Activated naive CD4-positive, alpha-beta T cell treated with anti-CD3 and anti-CD28 coated beads, Interleukin-2, amount 50 U/mL, for 24 hours (primary cell): ENCODE data around the gene UBAP1.
"Not testable (repeated sequence)": the region's sequence is repeated elsewhere in the genome, so short reads cannot be mapped to it uniquely, and the experiment has no call there.

Source experiments
- H3K27ac Mint-ChIP-seq: one replicate; pipeline ENCODE4 v1.8.0; 2021; ENCODE audit warnings: mild to moderate bottlenecking, mixed read lengths
- H3K27me3 Mint-ChIP-seq: one replicate; pipeline ENCODE4 v1.8.0; 2021; ENCODE audit warnings: mixed read lengths
- H3K36me3 Mint-ChIP-seq: one replicate; pipeline ENCODE4 v1.8.0; 2021; ENCODE audit warnings: mixed read lengths
- H3K4me1 Mint-ChIP-seq: one replicate; pipeline ENCODE4 v1.8.0; 2021; ENCODE audit warnings: mixed read lengths
- H3K4me3 Mint-ChIP-seq: one replicate; pipeline ENCODE4 v1.8.0; 2021; ENCODE audit warnings: mild to moderate bottlenecking, mixed read lengths
- H3K9me3 Mint-ChIP-seq: one replicate; pipeline ENCODE4 v1.8.0; 2021; ENCODE audit warnings: mixed read lengths

UBAP1 gene

DNA sequence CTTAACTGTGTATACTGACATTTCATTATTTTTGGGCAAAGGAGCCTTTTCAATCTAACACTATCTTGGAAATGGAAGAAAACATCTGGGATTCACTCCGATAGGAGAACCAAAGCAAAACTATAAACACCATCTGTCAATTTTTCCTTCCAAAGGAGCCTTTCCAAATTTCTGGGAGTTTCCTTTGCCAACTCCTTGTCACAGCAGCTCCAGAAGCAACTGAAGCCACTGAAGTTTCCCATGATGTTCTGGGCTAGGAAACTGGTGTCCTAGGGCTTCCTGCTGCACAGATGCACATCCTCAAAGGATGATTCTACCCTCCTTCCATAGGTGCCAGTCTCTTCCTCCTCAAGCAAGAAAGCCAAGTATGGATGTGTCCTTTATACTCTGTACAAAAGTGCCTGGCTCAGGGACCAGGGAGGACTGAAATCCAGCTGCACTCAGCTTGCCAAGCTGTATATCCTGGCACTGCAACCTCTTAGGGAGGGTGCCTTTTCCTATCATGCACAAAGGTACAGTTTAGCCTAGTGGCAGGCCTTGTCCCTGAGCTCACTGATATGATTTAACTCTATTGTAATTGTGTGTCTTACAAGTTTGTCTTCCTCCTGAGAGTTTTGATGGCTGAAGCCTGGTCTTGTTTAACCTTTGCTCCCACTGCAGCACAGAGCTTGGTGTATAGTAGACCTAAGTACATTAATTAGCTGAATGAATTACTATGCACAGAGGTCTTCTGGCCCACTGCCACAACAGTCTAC is 8.4 kb upstream of the UBAP1 start:
- no peaks in the 10 kb centered on the region for H3K36me3 Mint-ChIP-seq
- H3K4me1 Mint-ChIP-seq, result peaks cover 11% of the 10 kb centered on the region
- no peak overlapping the region for H3K4me3 Mint-ChIP-seq
- no peaks in the 10 kb centered on the region for H3K9me3 Mint-ChIP-seq
- no peaks in the 10 kb centered on the region for H3K27me3 Mint-ChIP-seq
- no peak overlapping the region for H3K27ac Mint-ChIP-seq

DNA sequence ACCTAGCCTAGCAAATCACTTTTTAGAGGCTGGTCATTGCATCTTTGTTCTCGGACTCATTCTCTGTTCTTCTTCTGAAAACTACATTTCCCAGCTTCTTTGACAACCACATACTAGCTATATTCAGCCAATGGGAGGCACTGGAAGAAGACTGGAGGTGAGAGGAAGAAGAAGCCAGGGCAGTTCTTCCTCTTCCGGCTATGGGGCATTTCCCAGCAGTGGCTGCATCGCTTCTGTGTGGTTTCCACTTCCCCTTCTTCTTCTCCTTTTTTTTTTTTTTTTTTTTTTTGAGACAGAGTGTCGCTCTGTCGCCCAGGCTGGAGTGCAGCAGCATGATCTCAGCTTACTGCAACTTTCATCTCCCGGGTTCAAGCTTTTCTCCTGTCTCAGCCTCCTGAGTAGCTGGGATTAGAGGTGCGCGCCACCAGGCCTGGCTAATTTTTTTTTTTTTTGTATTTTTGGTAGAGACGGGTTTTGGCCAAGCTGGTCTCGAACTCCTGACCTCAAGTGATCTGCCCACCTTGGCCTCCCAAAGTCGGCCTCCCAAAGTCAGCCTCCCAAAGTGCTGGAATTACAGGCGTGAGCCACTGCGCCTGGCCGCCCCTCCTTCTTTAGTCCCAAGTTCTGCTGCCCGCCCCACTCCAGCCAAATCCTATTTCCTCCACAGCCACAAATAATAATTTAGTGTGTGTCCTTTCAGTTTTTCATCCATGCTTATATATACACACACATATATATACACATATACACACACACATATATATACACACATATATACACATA is 6.9 kb upstream of the UBAP1 start:
- H3K27ac Mint-ChIP-seq, result peak overlapping the region; percentile 83
- H3K4me1 Mint-ChIP-seq, result peaks cover 14% of the 10 kb centered on the region
- H3K9me3 Mint-ChIP-seq, result no peaks in the 10 kb centered on the region
- no peaks in the 10 kb centered on the region for H3K27me3 Mint-ChIP-seq
- H3K4me3 Mint-ChIP-seq, result peak overlapping the region; percentile 78
- no peaks in the 10 kb centered on the region for H3K36me3 Mint-ChIP-seq

DNA sequence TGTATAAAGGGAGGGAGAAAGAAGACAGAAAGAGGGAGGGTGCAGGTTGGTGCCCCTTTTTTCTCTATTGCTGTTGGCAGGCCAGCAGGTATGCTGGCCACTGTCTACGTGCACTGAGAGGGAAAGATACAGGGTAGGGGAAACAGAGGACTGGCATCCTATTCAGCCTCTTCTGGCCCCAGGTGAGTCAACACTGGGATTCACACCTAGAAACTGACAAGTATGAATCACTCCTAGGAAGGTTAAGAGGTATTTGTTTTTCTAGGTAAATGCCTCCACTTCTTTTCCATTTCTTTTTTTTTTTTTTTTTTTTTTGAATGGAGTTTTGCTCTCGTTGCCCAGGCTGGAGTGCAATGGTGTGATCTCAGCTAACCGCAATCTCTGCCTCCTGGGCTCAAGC is 2.8 kb upstream of the UBAP1 start:
- no peaks in the 10 kb centered on the region for H3K27me3 Mint-ChIP-seq
- H3K27ac Mint-ChIP-seq, result peak overlapping the region; percentile 27
- H3K4me3 Mint-ChIP-seq, result no peak overlapping the region
- H3K9me3 Mint-ChIP-seq, result no peaks in the 10 kb centered on the region
- H3K36me3 Mint-ChIP-seq, result no peaks in the 10 kb centered on the region
- H3K4me1 Mint-ChIP-seq, result peaks cover 19% of the 10 kb centered on the region

DNA sequence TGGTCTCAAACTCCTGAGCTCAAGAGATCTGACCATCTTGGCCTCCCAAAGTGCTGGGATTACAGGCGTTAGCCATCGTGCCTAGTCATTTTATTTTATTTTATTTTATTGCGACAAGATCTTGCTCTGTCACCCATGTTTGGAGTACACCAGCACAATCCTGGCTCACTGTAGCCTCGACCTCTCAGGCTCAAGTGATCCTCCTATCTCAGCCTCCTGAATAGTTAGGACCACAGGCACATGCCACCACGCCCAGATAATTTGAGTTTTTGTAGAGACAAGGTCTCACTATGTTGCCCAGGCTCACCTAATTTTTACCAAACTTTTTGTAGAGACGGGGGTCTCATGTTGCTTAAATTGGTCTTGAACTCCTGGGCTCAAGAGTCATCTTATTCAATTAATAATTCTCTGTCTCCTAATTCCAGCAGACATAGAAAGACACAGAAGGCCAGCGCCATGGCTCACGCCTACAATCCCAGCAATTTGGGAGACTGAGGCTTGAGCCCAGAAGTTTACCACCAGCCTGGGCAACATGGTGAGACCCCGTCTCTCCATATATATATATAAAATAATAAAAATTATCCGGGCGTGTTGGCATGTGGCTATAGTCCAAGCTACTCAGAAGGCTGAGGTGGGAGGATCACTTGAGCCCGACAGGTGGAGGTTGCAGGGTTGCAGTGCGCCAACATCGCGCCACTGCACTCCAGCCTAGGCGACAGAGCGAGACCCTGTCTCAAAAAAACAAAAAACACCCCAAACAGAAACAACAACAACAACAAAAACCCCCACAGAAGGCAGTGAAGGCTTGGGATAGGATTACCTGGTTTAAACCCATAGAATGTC is 1.0 kb upstream of the UBAP1 start:
- Mint-ChIP-seq H3K4me3 (peak overlapping the region; percentile 89), H3K27ac (peak overlapping the region; percentile 96), H3K36me3 (no peaks in the 10 kb centered on the region), H3K4me1 (peaks cover 15% of the 10 kb centered on the region), H3K9me3 (no peaks in the 10 kb centered on the region), H3K27me3 (no peaks in the 10 kb centered on the region)

- H3K9me3 Mint-ChIP-seq, result no peaks in the 10 kb centered on the region
- no peaks in the 10 kb centered on the region for H3K27me3 Mint-ChIP-seq
- peaks cover 2% of the 10 kb centered on the region for H3K36me3 Mint-ChIP-seq
- peak overlapping the region; percentile 89 for H3K4me3 Mint-ChIP-seq
- H3K4me1 Mint-ChIP-seq, result peaks cover 19% of the 10 kb centered on the region
- H3K27ac Mint-ChIP-seq, result peak overlapping the region; percentile 98
Observed at GRCh38 chr9:34179213-34180136, 632 bp downstream of the UBAP1 start.

GRCh38 chr9:34185778-34186551 is 7.1 kb downstream of the UBAP1 start:
- Mint-ChIP-seq H3K4me1 (peaks cover 57% of the 10 kb centered on the region), H3K27me3 (no peaks in the 10 kb centered on the region), H3K27ac (no peak overlapping the region), H3K4me3 (peak overlapping the region; percentile 33), H3K9me3 (no peaks in the 10 kb centered on the region), H3K36me3 (peaks cover 2% of the 10 kb centered on the region)

GRCh38 chr9:34187891-34188240 is 9.0 kb downstream of the UBAP1 start:
- Mint-ChIP-seq H3K9me3 (no peaks in the 10 kb centered on the region), H3K27me3 (no peaks in the 10 kb centered on the region)

DNA sequence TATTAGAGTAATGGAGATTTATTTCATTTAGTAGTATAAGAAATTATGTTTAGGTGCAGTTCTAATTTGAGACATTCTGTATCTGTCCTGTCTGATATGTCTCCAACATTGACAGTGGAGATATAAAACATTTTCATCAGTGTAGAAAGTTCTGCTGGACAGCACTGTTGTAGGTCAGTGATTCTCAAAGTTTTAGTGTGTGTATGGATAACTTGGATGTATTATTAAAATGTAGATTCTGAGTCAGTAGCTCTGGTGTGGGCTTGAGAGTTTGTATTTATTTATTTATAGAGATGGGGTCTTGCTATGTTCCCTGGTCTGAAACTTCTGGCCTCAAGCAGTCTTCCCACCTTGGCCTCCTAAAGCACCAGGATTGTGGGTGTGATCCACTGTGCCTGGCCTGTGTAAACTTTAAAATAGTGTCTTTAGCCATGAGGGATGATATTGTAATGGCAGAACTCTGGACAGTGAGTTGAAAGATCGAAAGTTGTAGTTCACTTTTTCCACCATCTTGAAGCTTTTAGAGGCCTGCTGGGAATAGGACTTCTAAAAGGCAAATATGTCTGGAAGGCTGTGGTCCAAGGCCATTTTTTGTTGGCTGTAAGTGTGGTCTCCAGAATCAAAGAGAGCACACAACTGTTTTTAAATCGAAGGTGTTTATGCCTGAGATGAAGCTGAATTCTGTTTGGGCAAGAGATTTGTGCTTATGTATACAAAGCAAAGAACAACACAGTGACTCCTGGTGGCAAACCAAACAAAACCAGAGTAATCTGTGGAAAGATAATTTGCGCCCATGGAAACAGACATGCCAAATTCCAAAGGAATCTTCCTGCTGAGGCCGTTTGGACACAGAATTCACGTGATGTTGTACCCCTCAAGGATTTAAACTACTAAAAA is 12.4 kb downstream of the UBAP1 start:
- Mint-ChIP-seq H3K9me3 (no peaks in the 10 kb centered on the region), H3K27me3 (no peaks in the 10 kb centered on the region), H3K27ac (peak overlapping the region; percentile 53), H3K36me3 (peaks cover 5% of the 10 kb centered on the region), H3K4me1 (peaks cover 69% of the 10 kb centered on the region), H3K4me3 (no peak overlapping the region)

More at GRCh38 chr9:34187891-34188240, 9.0 kb downstream of the UBAP1 start:
- Mint-ChIP-seq H3K27ac (peak overlapping the region; percentile 55), H3K36me3 (peaks cover 2% of the 10 kb centered on the region), H3K4me1 (peaks cover 66% of the 10 kb centered on the region), H3K4me3 (peak overlapping the region; percentile 43)

DNA sequence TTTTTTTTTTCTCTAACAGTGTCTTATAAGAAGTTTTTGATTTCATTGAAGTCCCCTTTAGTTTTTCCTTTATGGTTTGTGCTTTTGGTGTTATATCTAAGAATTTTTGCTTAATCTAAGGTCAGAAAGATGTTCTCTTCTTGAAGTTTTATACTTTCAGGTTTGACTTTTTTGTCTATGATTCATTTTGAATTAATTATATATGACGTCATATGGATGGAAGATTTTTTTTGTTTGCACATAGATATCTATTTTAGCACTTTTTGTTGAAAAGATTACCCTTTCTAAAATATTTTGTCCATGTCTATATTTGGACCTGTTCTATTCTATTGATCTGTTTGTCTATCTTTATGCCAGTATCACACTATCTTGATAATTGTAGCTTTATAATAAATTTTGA is 16.3 kb downstream of the UBAP1 start:
- Mint-ChIP-seq H3K27me3 (no peaks in the 10 kb centered on the region), H3K4me3 (no peak overlapping the region), H3K27ac (peak overlapping the region; percentile 79), H3K9me3 (no peaks in the 10 kb centered on the region), H3K36me3 (peaks cover 8% of the 10 kb centered on the region), H3K4me1 (peaks cover 63% of the 10 kb centered on the region)

DNA sequence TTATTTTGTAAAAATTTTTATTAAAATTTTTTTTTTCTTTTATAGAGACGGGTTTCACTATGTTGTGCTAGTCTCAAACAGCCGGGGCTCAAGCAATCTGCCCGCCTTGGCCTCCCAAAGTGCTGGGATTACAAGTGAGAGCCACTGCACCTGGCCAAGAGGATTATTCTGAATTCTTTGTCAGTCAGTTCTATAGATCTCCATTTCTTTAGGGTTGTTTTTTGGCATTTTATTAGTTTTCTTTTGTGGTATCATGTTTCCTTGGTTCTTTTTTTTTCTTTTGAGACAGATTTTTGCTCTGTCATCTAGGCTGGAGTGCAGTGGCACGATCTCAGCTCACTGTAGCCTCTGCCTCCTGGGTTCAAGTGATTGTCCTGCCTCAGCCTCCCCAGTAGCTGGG is 18.4 kb downstream of the UBAP1 start:
- H3K4me3 Mint-ChIP-seq, result not testable (repeated sequence)
- Mint-ChIP-seq H3K36me3 (peaks cover 11% of the 10 kb centered on the region), H3K4me1 (peaks cover 59% of the 10 kb centered on the region)

GRCh38 chr9:34197756-34198711 is 19.2 kb downstream of the UBAP1 start:
- no peak overlapping the region for H3K4me3 Mint-ChIP-seq
- no peaks in the 10 kb centered on the region for H3K9me3 Mint-ChIP-seq
- H3K4me1 Mint-ChIP-seq, result peaks cover 60% of the 10 kb centered on the region
- no peak overlapping the region for H3K27ac Mint-ChIP-seq
- peaks cover 11% of the 10 kb centered on the region for H3K36me3 Mint-ChIP-seq
- no peaks in the 10 kb centered on the region for H3K27me3 Mint-ChIP-seq

More for the DNA sequence above, 18.4 kb downstream of the UBAP1 start:
- H3K9me3 Mint-ChIP-seq, H3K27me3 Mint-ChIP-seq, H3K27ac Mint-ChIP-seq: not testable (repeated sequence)

GRCh38 chr9:34200092-34200491 is 21.2 kb downstream of the UBAP1 start:
- Mint-ChIP-seq H3K27ac (no peak overlapping the region), H3K4me1 (peaks cover 66% of the 10 kb centered on the region), H3K27me3 (no peaks in the 10 kb centered on the region), H3K36me3 (peaks cover 7% of the 10 kb centered on the region), H3K4me3 (no peak overlapping the region), H3K9me3 (no peaks in the 10 kb centered on the region)
